AG08395 (cell line): ENCODE data around the gene FAM241A.
A peak's percentile ranks its signal among the peaks of the same experiment; 100 is the strongest.
"Not testable (repeated sequence)": the region's sequence is repeated elsewhere in the genome, so short reads cannot be mapped to it uniquely, and the experiment has no call there.

Experiments
- DNase-seq: peaks from one replicate; pipeline ENCODE4 v3.0.0; 2012; ENCODE audit warnings: mixed read lengths, low spot score

FAM241A gene

DNA sequence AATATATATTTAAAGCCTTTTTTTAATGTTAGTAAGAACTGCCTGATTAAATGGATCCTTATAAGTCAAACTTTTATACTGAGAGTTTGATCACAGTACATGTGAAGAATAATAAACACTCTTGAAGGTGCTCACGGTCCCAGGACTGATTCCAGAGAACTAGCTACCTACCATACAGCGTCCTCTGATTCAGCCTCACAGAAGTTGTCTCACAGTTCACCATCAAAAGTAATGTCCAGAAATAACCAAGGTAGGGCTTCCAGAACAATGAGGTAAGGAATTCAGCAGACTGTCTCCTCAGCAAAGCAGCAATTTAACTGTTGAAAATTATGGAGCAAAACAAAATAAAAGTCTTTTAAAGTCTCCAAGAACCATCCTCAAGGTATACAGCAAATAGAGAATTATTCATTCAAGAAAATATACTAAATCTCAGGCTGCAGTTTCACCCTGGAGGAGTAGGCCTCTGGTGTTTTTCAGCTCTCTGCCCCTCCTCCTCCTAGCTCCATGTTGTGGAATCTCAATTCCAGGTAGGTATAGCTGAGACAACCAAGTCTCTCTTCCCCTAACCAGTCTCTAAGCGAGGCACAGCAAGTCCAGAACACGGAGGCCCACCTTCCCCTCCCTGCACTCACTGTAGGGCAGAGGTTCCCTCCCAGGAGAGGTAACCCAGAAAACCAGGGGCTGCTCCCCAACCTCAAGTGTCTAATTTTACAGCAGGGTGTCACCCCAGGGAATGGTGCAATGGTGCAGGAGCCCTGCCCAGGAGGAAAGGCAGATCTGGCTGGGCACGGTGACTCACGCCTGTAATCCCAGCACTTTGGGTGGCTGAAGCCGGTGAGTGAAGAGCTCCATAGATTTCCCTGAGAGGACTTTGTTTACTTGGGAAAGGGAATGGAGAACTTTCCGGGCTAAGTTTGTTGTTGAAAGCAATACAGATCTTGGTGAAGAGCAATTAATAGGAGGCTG lies 28.6 kb downstream of the FAM241A start:
- DNase-seq = peak; percentile 6

DNA sequence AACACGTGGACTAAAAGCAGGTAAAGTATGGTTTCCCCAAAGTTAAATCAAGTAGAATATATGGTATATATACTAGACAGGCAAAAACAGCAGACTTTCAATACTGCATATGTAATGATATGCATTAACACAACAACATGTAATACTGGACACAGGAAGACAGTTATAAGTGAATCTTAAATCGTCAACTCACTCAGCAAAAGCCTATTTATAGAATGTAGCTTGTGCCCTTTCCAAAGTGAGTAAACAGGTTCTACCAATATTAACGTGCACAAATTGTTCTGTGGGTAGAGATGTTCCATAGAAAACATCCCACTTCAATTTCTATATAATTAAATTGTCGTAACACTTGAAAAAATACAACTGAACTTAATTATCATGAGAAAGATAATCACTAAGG lies 30.6 kb downstream of the FAM241A start:
- no peak for DNase-seq

DNA sequence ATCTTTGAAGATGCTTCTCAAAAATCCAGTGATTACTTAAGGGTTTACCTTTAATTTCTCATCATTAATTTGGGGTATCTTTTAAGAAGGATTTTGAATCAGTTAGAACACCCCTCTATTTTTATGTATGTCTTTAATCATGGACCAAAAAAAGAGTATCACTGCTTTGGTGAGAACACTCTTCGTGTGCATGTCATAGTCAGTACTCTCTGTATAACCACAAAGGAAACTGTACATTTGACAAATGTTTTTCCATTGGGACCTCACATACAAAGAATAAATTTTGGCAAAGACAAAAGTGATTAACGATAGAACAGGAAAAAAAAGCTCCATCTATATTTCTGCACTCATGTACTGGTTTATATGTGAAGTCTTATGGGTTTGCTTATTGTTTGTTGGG lies 31.3 kb downstream of the FAM241A start:
- no peak for DNase-seq

DNA sequence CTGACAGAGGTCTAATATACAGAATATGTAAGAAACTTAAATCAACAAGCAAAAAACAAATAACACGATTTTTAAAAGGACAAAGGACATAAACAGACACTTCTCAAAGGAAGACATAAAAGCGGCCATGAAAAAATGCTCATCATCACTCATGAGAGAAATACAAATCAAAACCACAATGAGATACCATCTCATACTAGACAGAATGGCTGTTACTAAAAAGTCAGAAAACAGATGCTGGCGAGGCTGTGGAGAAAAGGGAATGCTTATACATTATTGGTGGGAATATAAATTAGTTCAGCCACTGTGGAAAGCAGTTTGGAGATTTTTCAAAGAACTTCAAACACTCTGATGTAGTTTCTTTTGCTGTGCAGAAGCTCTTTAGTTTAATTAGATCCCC lies 33.5 kb downstream of the FAM241A start:
- not testable (repeated sequence) for DNase-seq

- no peak for DNase-seq
Measured at GRCh38 chr4:112181358-112182000, 36.2 kb downstream of the FAM241A start.

DNA sequence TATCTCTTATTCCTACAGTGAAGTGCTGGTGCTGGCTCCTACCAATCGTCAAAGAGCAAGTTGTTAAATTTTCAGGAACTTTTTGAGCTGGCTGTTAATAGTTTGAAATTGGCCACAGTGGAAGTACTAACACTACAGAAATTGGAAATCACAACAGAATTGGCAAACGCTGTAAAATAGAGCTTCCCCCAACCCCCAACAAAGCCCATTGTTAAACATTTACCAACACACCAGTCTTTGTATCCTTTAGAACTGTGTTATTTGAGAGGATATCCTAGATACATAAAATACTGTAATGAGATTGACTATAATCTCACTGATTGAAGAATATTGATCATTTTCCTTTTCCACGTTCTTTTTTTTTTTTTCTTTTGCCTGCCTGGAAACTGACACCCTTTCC lies 37.4 kb downstream of the FAM241A start:
- DNase-seq = no peak

- DNase-seq = no peak
Measured at GRCh38 chr4:112183252-112183651, 38.0 kb downstream of the FAM241A start.

DNA sequence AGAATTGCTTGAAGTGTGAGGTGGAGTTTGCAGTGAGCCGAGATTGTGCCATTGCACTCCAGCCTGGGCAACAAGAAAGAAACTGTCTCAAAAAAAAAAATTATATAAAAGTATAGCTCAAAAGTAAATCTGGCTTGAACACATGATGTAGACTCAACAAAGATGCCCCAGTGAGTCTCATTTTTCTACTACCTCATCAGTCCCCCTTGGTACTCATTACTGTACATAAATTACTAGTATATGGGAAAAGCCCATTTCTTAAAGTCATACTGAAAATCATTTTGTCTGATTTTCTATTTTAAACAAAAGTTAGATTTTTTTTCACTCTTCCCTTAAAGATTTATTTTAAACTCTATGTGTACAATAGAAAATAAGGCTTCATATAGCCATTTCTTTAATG lies 39.2 kb downstream of the FAM241A start:
- no peak for DNase-seq

GRCh38 chr4:112185334-112185733 lies 40.1 kb downstream of the FAM241A start:
- DNase-seq = no peak

GRCh38 chr4:112185740-112186670 lies 40.8 kb downstream of the FAM241A start:
- no peak for DNase-seq

GRCh38 chr4:112189754-112190153 lies 44.5 kb downstream of the FAM241A start:
- DNase-seq = peak; percentile 6

GRCh38 chr4:112190684-112191083 lies 45.4 kb downstream of the FAM241A start:
- DNase-seq = no peak

- DNase-seq = no peak
Measured at GRCh38 chr4:112196461-112196860, 51.2 kb downstream of the FAM241A start.

GRCh38 chr4:112199041-112199440 lies 53.8 kb downstream of the FAM241A start:
- DNase-seq = no peak

DNA sequence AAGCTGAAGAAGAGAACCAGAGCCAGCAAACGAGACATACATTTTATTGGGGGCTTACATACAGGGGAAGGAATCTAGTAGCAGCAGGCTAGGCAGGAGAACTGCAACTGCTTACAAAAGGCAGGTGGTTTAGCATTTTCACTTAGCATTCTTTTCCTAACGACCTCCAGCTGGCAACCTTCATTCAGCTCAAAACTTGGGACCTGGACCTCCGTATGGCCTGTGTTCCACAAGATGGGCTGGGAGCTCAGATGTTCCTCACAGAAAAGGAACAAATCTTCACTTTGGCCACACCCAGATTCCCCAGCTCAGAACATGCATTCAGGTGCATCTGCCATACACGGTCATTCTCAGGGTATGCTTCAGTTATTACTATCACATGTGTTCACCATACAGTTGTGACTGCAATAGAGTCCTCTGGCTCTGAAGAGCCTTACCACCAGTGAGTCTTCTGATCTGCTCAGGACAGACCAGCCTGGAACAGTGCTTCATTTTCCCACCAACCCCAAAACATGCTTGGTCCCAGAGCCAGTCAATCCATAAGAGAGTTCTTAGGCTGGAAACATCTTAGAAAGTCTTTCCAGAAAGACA lies 56.8 kb downstream of the FAM241A start:
- DNase-seq = no peak

GRCh38 chr4:112203593-112203992 lies 58.3 kb downstream of the FAM241A start:
- no peak for DNase-seq

DNA sequence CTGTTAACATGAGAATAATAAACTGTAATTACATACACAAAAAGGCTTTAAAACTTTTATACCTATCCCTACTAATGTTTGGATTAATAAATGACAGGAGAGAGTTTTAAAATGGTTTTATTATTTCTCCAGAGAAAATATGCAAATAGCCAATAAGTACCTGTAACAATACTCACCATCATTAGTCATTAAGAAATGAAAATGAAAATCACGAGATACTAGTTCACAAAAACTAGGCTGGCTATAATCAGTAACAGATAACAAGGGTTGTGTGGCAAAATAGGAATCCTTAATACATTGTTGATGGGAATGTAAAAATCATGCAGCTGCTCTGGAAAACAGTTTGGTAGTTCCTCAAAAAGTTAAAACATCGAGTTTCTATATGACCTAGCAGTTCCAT lies 61.2 kb downstream of the FAM241A start:
- no peak for DNase-seq

- not testable (repeated sequence) for DNase-seq
Measured at GRCh38 chr4:112208137-112209095, 63.2 kb downstream of the FAM241A start.

- no peak for DNase-seq
Measured at GRCh38 chr4:112210777-112211176, 65.5 kb downstream of the FAM241A start.

DNA sequence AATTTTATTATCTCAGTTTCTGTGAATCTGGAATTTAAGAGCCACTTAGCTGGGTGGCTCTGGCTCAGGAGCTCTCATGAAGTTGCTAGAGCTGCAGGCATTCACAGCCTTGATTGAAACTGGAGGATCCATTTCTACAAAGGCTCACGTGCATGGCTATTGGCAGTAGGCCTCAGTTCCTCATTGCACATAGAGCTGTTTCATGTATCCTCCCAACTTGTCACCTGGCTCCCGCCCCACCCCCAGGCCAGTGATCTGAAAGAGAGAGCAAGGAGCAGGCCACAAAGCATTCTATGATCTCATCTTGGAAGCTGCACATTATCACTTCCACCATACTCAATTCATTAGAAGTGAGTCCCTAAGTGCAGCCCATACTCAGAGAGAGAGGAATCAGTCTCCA lies 67.8 kb downstream of the FAM241A start:
- no peak for DNase-seq

DNA sequence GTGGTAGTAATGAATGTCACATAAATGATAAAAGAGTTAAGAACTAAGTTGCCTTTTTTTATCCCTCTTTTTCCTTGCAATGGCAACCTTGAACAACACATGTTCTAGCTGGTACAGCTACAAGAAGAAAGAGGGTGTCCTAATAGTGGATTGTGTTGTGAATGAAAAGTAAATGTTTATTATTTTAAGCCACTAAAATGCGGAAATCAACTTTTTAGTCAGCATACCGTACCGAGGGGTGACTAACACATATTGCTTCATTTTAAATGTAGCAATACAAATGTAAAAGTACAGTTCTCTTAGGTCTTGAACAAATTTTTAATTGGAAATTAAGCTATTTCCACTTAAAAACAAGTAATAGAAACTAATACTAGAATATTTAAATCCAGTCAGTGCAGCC lies 68.6 kb downstream of the FAM241A start:
- DNase-seq = peak; percentile 56
